ENCODE measurements around the gene FRMD1.

Gene FRMD1

DNA sequence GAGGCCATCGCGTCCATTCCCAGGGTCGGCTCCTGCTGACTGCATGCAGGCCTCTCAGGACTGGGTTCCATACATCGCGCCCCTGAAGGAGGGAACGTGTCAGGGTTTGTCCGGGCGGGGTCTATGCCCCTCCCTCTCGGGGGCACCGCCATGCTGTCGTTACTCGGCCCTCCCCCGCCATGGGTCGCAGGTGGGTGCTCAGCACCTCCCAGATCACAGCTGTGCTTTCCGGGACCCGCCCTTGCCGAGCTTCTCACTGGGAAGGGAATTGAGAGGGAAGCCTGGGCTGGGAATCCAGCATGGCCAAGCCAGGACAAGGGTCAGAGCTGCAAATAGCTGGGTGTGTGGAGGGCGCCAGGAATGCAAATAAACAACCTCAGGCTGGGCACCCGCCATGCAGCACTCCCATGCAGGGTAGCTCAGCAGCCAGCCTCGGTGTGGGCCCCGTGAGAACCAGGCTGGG, at the start of gene FRMD1:
Gene FRMD1 (minus strand): TSS at position 270 of the 463 bp plus-strand sequence. CDS start 118 bp downstream, at position 152.
- no peak for DNase-seq (ENCODE audit: extremely low read depth, low read depth)
- TF ChIP-seq, protein P1, sequence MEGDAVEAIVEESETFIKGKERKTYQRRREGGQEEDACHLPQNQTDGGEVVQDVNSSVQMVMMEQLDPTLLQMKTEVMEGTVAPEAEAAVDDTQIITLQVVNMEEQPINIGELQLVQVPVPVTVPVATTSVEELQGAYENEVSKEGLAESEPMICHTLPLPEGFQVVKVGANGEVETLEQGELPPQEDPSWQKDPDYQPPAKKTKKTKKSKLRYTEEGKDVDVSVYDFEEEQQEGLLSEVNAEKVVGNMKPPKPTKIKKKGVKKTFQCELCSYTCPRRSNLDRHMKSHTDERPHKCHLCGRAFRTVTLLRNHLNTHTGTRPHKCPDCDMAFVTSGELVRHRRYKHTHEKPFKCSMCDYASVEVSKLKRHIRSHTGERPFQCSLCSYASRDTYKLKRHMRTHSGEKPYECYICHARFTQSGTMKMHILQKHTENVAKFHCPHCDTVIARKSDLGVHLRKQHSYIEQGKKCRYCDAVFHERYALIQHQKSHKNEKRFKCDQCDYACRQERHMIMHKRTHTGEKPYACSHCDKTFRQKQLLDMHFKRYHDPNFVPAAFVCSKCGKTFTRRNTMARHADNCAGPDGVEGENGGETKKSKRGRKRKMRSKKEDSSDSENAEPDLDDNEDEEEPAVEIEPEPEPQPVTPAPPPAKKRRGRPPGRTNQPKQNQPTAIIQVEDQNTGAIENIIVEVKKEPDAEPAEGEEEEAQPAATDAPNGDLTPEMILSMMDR (IDR thresholded peaks at IDR 0.05; ENCODE audit: low read depth, low read length) = no peak

DNA sequence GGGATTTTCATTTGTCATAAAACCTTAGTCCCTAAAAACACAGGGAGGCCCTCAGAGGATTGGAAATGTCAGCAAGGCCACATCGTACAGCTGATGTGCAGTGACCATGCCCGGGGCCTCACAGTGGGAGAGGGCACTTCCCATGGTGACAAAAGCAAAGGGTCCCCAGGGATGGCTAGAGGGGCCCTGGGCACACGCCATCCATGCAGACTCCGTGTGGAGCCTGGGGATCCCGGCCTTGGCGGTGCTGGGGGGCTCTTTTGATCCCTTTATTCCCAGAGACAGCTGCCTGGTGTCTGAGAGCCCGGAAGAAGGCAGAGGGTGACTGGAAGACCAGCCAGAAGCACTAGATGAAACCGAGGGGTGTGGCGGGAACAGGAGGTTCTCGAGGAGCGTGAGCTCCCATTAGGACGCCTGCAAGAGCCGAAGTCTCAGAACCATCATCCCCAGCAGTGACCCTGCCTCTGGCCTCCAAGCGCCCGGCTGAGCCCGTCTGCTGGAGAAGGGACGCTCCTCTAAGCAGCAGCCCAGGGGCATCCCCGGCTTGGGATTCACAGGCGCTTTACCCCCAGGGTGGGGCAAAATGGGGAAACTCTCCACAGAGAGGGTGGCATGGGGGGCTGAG, 49.1 kb upstream of the FRMD1 start:
- TF ChIP-seq, protein P1 (IDR thresholded peaks at IDR 0.05; ENCODE audit: low read depth, low read length) = no peak
- no peak for DNase-seq (ENCODE audit: extremely low read depth, low read depth)

DNA sequence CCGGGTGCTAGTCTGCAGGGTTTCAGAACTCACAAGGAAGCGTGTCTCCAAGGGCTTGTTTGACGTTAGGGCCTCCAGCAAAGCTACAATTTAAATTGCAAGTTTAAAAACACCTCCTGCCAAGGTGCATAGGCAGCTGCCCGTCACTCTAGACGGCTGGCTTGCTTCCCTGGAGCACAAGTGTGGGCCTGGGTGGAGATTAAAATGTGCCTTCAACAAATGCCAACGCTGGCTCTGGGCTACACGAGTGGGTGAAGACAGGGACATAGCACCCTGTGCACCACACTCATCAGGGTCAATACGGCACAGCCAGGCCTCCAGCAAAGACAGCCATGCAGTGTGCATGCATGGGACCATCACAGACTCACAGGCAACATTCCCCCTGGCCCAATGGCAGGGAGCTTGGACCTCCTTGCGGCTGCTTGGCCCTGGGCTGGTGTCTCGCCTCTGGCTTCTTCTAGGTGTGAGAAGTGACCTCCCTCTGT, 48.4 kb upstream of the FRMD1 start:
- no peak for DNase-seq (ENCODE audit: extremely low read depth, low read depth)
- TF ChIP-seq, protein P1 (IDR thresholded peaks at IDR 0.05; ENCODE audit: low read depth, low read length) = no peak

DNA sequence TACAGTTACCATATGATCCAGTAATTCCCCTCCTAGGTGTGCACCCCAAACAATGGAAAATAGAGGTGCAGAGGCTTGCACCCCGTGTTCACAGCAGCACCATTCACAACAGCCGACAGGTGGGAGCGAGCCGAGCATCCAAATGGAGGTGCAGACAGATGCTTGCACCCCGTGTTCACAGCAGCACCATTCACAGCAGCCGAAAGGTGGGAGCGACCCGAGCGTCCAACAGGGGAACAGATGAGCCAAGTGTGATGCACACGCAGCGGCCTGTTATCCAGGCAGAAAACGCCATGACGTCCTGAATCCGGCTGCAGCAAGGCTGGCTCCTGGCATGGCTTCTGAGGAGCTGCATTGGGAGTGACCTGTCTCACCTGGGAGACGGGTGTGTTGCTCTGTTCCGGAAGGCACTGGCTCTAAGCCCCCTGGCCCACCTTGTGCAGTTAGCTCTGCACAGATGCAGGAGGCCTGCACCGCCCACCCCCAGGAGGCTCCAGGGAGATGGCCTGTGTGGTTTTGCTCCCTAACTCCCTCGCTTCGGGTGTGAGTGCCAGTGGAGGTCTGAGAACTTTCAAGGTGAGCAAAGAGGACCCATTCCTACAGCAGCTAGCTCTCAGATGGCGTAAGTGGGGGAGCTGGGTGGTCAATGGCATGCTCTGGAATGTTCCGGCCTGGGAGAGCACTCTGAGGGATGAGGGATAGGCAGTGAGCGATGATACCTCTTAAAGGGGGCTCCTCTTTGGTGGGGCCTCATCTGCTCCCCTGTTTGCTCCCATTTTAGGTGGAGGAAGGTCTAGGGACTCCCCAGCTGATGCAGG, 47.8 kb upstream of the FRMD1 start:
- DNase-seq (ENCODE audit: extremely low read depth, low read depth) = no peak
- TF ChIP-seq, protein P1 (IDR thresholded peaks at IDR 0.05; ENCODE audit: low read depth, low read length) = no peak

DNA sequence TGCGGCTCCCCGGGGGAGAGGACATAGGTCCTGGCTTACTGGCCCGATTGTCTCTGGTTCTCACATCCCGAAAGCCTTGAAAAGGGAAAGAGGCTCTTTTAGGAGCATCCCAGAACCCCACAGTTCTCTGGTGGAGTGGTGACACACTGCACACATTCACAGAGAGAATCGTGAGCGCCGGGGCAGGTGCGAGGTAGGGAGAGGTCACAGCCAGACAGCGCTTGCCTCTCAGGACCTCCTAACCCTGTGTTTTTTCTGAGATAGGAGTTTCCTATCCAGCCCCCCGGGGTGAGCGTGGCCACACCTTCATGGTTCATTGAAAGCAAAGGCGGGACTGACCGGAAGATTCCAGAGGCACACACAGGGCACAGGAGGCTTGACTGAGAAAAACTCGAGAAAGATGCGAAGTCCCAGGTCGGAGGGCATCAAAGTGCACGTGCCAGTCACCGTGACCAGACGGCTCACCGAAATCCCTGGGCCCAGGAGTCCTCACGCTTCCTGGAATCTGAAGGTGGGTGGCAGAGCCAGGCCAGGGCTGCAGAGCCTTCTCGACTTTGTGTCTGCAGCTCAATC, 46.5 kb upstream of the FRMD1 start:
- TF ChIP-seq, protein P1 (IDR thresholded peaks at IDR 0.05; ENCODE audit: low read depth, low read length) = no peak
- DNase-seq (ENCODE audit: extremely low read depth, low read depth) = no peak

DNA sequence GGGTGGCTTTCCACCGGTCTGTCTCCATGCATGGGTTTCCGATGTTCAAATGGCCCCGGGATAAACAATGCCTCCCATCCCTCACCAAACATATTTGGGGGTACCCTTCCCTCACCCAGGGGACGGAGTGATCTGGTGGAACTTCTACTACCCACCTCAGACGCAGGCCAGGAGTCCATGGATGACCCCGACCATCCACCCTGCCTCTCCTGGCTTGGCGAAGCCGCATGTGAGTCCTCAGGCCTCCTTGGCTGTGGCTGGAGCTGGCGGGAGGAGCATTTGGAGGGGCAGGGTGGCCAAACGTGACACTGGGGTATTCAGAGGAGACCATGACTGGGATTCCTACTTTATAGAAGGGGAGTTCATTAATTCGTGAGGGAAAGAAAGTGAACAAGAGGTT, 45.9 kb upstream of the FRMD1 start:
- DNase-seq (ENCODE audit: extremely low read depth, low read depth) = no peak
- TF ChIP-seq, protein P1 (IDR thresholded peaks at IDR 0.05; ENCODE audit: low read depth, low read length) = no peak

DNA sequence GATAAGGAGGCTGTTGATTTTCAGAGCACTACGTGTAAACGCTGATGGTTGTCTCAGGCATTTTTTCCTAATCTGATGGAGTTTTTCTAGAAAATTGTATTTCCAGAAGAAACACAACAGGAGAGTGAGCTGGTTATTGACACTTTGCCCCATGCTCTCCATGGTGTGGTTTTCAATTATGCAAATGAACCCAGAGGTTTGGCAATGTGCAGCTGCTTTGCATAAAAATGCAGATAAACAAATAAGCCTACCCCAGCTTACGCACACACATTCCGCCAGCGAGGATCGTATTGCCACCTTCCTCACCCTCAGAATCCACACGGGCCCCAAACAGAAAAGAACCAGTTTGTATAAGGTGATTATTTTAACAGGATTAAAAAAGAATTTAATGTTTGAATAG, 45.1 kb upstream of the FRMD1 start:
- no peak for DNase-seq (ENCODE audit: extremely low read depth, low read depth)
- TF ChIP-seq, protein P1 (IDR thresholded peaks at IDR 0.05; ENCODE audit: low read depth, low read length) = no peak

All from AG09319 (cell line).